RPMI8226 (cell line): Measurements from ENCODE around the gene CYTL1.
"Not testable (repeated sequence)": the region's sequence is repeated elsewhere in the genome, so short reads cannot be mapped to it uniquely, and the experiment has no call there.

ENCODE experiments used
- DNase-seq: peaks from one replicate; pipeline ENCODE4 v3.0.0-alpha.2; 2015

Gene CYTL1, protein sequence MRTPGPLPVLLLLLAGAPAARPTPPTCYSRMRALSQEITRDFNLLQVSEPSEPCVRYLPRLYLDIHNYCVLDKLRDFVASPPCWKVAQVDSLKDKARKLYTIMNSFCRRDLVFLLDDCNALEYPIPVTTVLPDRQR

DNA sequence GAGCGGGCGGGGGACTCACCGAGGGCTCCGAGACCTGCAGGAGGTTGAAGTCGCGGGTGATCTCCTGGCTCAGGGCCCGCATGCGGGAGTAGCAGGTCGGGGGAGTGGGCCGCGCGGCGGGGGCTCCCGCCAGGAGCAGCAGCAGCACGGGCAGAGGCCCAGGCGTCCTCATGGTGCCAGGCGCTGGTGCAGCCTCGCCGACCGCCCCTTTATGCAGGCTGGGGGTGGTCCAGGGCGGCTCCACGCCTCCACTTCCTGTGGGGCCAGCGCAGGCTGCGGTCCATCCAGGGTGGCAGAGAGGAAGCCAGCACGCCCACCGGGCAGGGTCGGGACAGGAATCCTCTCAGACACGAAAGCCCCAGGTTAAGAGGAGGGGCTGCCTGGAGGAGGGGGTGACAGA lies at the start of gene CYTL1:
Gene CYTL1 (minus strand): TSS at position 185 of the 400 bp plus-strand sequence. CDS start 13 bp downstream, at position 172.
- no peak for DNase-seq

DNA sequence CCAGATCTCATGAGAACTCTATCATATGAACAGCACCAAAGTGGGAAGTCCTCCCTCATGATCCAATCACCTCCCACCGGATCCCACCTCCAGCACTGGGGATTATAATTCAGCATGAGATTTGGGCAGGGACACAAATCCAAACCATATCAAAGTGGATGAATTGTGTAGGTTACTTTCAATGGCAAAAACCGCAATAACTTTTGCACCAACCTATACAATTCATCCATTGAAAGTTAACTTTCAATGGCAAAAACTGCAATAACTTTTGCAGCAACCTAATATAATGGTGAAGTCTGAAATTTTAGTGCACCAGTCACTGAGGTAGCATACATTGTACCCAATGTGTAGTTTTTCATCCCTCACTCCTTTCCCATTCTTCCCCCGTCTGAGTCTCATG lies 48.6 kb upstream of the CYTL1 start:
- no peak for DNase-seq

DNA sequence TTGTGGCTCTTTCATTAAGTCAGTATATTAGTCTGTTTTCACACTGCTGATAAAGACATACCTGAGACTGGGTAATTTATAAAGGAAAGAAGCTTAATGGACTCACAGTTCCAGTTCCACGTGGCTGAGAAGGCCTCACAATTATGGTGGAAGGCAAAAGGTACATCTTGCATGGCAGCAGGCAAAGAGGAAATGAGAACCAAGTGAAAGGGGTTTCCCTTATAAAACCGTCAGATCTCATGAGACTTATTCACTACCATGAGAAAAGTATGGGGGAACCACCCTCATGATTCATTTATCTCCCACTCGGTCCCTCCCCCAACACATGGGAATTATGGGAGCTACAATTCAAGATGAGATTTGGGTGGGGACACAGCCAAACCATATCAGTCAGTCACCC lies 47.7 kb upstream of the CYTL1 start:
- DNase-seq: not testable (repeated sequence)

GRCh38 chr4:5066101-5066500 lies 46.8 kb upstream of the CYTL1 start:
- DNase-seq: no peak

GRCh38 chr4:5055411-5055810 lies 36.2 kb upstream of the CYTL1 start:
- DNase-seq: no peak

DNA sequence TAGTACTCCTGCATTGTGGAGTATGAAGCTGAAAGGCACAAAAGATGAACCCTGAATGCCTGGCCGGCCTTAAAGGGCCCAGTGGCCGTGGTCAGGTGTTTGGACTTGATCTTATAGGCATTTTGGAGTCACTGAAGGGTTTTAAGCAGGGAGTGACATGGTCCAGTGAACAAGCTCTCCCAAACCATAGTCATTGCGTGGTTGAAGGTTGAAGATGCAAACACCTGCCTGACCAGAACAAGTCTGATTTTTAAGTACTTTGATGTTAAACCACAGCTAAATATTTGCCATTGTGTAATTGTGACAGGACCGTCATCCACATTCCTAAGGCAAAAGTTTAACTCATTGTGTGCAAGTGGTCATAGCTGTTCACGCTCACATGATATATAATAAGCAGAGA lies 35.3 kb upstream of the CYTL1 start:
- DNase-seq: no peak

DNA sequence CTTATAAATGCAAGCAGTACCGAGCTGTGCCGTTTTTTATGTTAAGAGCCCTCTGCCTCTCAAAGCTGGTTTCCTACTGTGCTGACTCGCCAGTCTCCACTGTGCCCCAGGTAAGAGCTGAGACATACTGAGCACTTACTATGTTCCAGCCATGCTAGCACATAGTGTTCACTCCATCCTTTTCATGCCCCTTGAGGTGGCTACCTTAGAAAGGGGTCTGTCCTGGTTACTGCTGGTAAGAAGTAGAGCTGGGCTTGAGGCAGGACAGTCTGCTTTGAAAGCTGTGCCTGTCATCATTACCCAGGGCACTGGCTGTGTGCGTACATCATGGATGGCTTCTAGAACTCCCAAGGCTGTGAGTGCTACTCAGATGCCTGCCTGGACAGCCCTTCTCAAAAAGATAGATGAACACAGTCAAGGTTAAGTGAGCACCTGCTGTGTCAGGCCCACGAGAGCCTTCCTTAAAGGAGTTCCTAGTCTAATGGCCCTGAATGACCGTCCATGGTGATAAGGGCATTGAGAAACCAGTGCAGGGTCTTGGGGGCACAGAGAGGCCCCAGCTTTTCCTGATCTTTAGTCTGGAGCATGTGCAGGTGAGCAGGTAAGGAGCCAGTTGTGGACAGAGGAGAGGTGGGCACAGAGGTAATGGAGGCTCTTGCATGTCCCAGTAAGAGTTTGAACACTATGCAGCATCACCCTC lies 33.6 kb upstream of the CYTL1 start:
- DNase-seq: no peak

GRCh38 chr4:5052204-5052702 lies 33.0 kb upstream of the CYTL1 start:
- DNase-seq: no peak

GRCh38 chr4:5051278-5052203 lies 32.3 kb upstream of the CYTL1 start, which contains the start of gene STK32B:
STK32B (plus strand) TSS chr4:5051480.
- DNase-seq: no peak

DNA sequence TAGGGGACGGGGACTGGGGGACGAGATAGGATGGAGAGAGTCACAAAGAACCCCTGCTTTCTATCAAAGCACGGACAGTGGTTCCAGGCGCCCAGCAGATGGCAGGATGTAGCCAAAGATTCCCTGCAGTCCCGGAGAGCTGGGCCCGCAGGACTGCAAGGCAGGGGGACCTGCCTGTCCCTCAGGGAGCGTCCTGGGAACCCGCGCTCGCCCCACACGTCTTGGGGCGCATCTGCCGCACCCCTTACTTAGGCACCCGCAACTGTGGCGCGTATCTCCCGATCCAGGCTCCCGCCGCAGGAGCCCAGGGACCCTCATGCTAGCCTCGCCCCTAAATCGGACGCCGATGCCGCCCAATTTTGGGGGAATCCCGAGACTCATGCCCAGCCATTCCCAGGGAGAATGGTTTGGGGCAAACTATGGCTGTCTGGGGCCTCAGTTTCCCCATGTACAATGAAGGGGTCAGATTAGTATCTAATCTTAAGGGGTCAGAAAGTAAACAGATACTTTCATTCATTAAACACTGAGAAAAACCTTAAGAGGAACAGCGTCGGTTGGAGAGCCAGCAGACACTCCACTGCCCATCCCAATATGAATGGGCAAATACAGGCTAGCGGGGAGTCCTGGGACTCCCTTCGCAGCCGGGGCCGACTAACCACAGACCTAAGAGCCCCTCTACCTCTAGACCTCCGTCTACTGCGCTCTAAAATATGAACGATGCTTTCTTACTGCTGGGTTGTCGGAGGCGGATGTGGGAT lies 31.4 kb upstream of the CYTL1 start:
- peak; percentile 51 for DNase-seq

DNA sequence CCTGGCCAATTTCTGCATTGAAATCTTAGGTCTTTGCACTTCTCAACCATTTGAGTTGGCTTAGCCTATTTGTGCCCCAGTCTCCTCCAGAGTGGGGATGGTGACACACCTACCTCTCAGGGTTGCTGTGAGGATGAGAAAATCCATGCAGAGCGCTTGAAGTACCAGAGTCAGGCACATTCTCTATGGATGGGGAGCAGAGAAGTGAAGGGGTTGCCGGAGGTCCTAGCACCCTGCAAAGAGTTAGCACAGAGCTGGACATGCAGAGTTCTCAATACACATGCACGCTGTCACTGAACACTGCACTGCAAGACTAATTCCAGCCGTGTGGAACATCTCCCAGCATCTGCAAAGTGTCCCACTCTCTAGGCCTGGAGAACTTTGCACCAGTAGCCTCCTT lies 29.5 kb upstream of the CYTL1 start:
- DNase-seq: no peak

DNA sequence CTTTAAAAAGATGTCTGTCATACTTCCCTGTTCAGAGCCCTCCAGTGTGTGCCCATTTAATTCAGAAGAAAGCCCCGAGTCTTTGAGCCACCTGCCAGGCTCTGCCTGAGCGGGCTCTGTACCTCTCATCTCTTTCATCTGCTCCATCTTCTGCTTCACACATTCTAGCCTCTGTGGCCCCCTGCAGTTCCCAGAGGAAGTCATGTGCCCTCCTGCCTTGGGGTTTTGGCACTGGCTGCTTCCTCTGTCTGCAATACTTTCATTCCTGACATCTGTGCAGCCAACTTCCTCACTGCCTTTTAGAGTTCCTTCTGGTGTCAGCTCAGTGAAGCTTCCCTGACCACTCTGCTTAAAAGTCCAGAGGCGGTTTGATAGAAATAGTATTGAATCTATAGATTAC lies 25.8 kb upstream of the CYTL1 start:
- DNase-seq: no peak

DNA sequence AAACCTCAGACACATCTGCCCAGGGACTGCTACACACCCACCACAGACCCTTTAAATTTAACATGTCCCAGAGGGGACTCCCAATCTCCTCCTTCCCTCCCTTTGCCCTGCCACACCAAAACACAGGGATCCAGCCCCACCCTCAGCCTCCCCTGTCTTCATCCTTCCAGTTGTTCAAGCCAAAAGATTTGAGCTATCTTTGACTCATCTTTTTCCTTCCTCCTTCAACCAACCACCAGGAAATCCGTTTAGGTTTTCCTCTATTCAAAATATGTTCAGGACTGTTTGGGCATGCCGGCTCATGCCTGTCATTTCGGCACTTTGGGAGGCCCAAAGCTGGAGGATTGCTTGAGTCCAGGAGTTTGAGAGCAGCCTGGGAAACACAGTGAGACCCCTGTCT lies 25.1 kb upstream of the CYTL1 start:
- DNase-seq: no peak

DNA sequence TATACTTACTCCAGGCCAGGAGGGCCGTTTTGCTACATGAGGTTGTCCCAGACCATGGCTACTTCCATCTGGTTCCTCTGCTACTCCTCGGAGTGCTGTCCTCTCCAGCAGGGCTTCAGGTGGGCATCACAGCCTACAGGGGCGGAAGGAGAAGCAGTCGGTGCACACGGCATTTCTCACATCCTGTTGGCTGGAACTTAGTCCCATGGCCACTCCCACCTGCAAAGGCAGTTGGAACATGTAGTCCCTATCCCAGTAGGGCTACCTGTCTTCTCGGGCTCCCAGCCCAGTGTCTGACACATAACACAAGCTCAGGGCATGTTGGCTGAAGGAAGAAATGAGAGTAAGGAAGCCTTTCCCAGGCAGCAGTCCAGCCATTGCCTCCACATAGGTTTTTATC lies 24.3 kb upstream of the CYTL1 start:
- DNase-seq: no peak

DNA sequence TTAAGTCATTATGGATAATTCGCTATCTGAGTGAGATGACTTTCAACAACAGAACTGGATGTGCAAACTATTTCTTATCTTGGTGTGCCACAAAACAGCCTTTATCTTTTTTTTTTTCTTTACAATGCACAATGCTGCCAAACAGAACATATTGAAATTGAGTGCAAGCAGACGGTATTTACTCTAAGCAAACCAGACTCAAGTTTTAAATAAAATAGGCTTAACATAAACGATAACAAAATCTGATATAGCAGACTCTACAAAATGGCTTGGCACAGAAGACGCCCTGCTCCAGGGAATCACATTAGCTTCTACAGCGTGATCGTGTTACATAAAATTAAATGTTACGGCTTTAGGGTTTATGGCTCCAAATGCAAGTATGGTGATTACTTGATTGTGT lies 22.4 kb upstream of the CYTL1 start:
- DNase-seq: no peak

- no peak for DNase-seq
These were observed 21.8 kb upstream of the CYTL1 start for GRCh38 chr4:5040856-5041620.

- DNase-seq: no peak
These were observed 20.5 kb upstream of the CYTL1 start for GRCh38 chr4:5039800-5040199.

- no peak for DNase-seq
These were observed 18.6 kb upstream of the CYTL1 start for GRCh38 chr4:5037553-5038551.

- peak; percentile 52 for DNase-seq
These were observed 17.0 kb upstream of the CYTL1 start for GRCh38 chr4:5036239-5036638.

- no peak for DNase-seq
These were observed 14.9 kb upstream of the CYTL1 start for GRCh38 chr4:5034206-5034605.
